ENCODE results near the gene RAPSN. TPM values are rescaled to one million over a fixed set of nuclear protein-coding genes. Genes with fewer than 3 reads are reported as not detected.

RAPSN gene
- total and polyA plus RNA-seq, 2 of the 8 experiments (the other 6 are each of a cell fraction or from before 2014, with no cell fraction given) = 0.06 to 0.34 TPM

DNA sequence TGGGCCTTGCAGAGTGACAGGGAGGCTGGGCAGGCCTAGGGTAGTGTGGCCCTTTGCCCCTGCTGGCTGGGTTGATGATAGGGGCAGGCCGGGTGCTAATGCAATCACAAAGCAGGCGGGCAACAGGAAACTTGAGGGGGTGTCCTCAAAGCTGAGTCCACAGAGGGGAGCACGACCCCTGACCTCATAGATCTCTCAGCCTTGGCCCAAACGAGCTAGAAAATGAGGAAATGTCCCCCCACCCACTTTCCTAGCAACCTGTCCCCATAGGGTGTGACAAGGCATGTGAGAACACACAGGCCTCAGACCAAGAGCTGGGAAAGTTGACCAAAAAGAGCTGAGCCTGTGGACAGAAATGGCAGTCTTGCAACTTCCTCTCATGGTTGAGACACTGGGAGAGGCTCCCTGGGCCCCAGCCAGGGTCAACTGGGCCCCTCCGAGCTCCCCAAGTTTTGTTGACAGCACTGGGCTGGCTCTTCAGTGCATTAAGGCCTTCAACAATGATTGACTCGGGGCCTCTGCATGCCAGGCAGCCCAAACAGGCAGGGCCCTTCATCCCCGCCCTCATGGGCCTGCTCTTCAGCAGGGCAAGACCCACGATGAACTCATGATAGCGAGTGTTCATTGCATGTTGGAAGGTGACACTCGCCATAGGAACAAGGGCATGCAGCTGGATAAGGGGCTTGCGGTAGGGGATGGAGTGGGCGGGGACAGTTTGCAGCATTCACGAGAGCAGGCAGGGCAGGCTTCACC, 60.8 kb downstream of the RAPSN start:
- Histone ChIP-seq H3K23me2 (ENCODE audit: low read depth, low read length) (no peaks in the 10 kb centered on the region), H3K27me3 (replicated peaks in 1 of 4; ENCODE audit: control insufficient read depth in 3 of 4, extremely low read depth in 1 of 4, insufficient read depth in 3 of 4, low read length in 3 of 4) (no peaks in the 10 kb centered on the region), H3K4me1 (replicated peaks in 1 of 4; ENCODE audit: control insufficient read depth in 3 of 4, insufficient read depth in 4 of 4, low read length in 3 of 4) (peaks cover 0 to 3% (median 0%) of the 10 kb centered on the region in 4 experiments; a peak in 2 of 7 replicates), H3K4ac (replicated peaks; ENCODE audit: insufficient read length, low read depth, low read length) (no peak overlapping the region), H4K20me1 (replicated peaks in 1 of 2; ENCODE audit: control insufficient read depth in 1 of 2, insufficient read depth in 2 of 2, low read length in 2 of 2) (no peaks in the 10 kb centered on the region), H3K23ac (ENCODE audit: insufficient read length) (no peak overlapping the region), H2BK20ac (ENCODE audit: low read length) (no peak overlapping the region), H3K56ac (replicated peaks; ENCODE audit: insufficient read length, low read depth, low read length) (no peak overlapping the region), H3K36me3 (ENCODE audit: control insufficient read depth in 2 of 4, insufficient read depth in 4 of 4, low read length in 3 of 4) (no peaks in the 10 kb centered on the region), H3K9me3 (ENCODE audit: insufficient read depth in 2 of 2, low read depth in 1 of 2, low read length in 1 of 2) (no peaks in the 10 kb centered on the region), H4K8ac (ENCODE audit: extremely low read depth, insufficient read depth, low read length) (no peak overlapping the region; the same call in 1 of the 2 replicates), H3K14ac (ENCODE audit: insufficient read length) (no peak overlapping the region), H2AFZ (ENCODE audit: low read length) (peak overlapping the region; percentile 69; the same call in 1 of the 2 replicates), H3K79me2 (ENCODE audit: control insufficient read depth in 1 of 2, insufficient read depth in 2 of 2, low read length in 2 of 2) (no peaks in the 10 kb centered on the region), H4K5ac (ENCODE audit: insufficient read length, low read depth, low read length) (no peak overlapping the region), H2BK12ac (ENCODE audit: low read depth, low read length) (no peak overlapping the region), H3K27ac (ENCODE audit: low read depth, low read length) (no peak overlapping the region; the same call in 1 of the 2 replicates), H2BK15ac (ENCODE audit: low read length) (no peak overlapping the region), H3K18ac (ENCODE audit: extremely low read depth, low read length) (no peak overlapping the region), H3K4me2 (ENCODE audit: insufficient read depth in 1 of 2, low read depth in 2 of 2, low read length in 2 of 2) (no peak overlapping the region), H2BK5ac (ENCODE audit: low read depth, low read length) (no peak overlapping the region), H3K9ac (replicated peaks in 1 of 4; ENCODE audit: extremely low read depth in 1 of 4, low read depth in 3 of 4, low read length in 3 of 4) (no peak overlapping the region), H4K91ac (replicated peaks; ENCODE audit: insufficient read length, low read length) (no peak overlapping the region), H3K79me1 (ENCODE audit: low read depth, low read length) (no peaks in the 10 kb centered on the region), H2AK5ac (ENCODE audit: low read depth, low read length) (no peak overlapping the region), H2BK120ac (replicated peaks; ENCODE audit: low read depth, low read length) (no peak overlapping the region), H3K4me3 (ENCODE audit: extremely low read depth in 1 of 4, insufficient read depth in 2 of 4, low read depth in 3 of 4, low read length in 4 of 4) (no peak overlapping the region)
- POLR2A ChIA-PET (ENCODE audit: partially characterized antibody) = interaction anchor here (0.6 to 5.4 kb wide), 5 partner anchors 11 to 183 kb away, joined by 3 to 29 read pairs (median 4); no protein-coding TSS in a partner anchor
- CTCF ChIA-PET (ENCODE audit: partially characterized antibody) = interaction anchor here (0.6 to 10.7 kb wide), 10 partner anchors 9 to 582 kb away, joined by 3 to 78 read pairs (median 7); partner anchors contain the start of genes MYBPC3 and SPI1
- DNase-seq (ENCODE audit: low read depth in 1 of 2, low spot score in 2 of 2) (no peak), FAIRE-seq (no peak)
- 88% methylated on average over 13 of the region's 13 CpGs; no CpG with 5 or more reads in 1 of the 2 experiments for WGBS, 2 experiments (ENCODE audit: extremely low coverage in 1 of 2, insufficient coverage in 1 of 2, insufficient read length in 1 of 2, insufficient replicate concordance in 2 of 2, low coverage in 1 of 2, low lambda C conversion rate in 2 of 2, missing lambda C conversion rate in 1 of 2)
- TF ChIP-seq ASH2L (IDR thresholded peaks at IDR 0.05; ENCODE audit: low read length) (no peak), TAF7 (optimal IDR thresholded peaks at IDR 0.05; ENCODE audit: borderline replicate concordance, low read depth, low read length) (no peak), MAFK (IDR thresholded peaks at IDR 0.05; ENCODE audit: low read depth, low read length) (no peak), EGR1 (IDR thresholded peaks at IDR 0.05; ENCODE audit: borderline replicate concordance, low read depth, low read length) (no peak), CHD1 (IDR thresholded peaks at IDR 0.05; ENCODE audit: low read depth, low read length) (no peak), TCF12 (IDR thresholded peaks at IDR 0.05; ENCODE audit: low read depth, low read length) (no peak), POLR2A (IDR thresholded peaks at IDR 0.05; ENCODE audit: control extremely low read depth in 1 of 2, low read depth in 2 of 2, low read length in 2 of 2) (no peak), CBX8 (IDR thresholded peaks at IDR 0.05; ENCODE audit: borderline replicate concordance, low read depth, low read length) (no peak), POLR2AphosphoS5 (IDR thresholded peaks at IDR 0.05; ENCODE audit: low read depth, low read length) (no peak), JUND (IDR thresholded peaks at IDR 0.05; ENCODE audit: low read length) (no peak), SP2 (IDR thresholded peaks at IDR 0.05; ENCODE audit: low read length) (no peak), RBBP5 (IDR thresholded peaks at IDR 0.05; ENCODE audit: borderline replicate concordance, low read depth, low read length) (no peak), TEAD4 (IDR thresholded peaks at IDR 0.05; ENCODE audit: low read depth, low read length) (no peak)
